ENCODE measurements around the gene WNT4.

DNA sequence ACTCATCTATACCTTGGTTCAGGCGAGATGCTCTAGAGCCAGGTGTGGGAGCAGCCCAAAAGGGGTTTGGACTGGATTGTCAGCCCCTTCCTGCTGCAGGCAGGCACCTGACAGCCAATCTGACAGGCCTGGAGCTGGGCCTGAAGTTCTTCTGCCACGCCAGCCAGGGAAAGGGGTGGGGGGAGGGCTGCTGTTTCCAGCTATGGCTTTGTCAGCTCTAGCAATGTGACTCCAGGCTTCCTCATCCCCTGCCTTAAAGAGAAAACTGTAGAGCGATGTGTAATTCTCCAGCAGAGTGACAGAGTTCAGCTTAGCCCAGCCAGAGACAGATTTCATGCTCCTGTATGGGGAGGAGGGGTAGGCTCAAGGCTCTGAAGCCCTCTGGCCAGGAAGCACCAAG is 30.3 kb downstream of the WNT4 start:
- TF ChIP-seq POLR2AphosphoS5 (IDR thresholded peaks at IDR 0.05; ENCODE audit: low read depth, low read length) (no peak), POLR2A (IDR thresholded peaks at IDR 0.05; ENCODE audit: low read depth, low read length) (no peak)
